IPS-15b (cell line): Measurements from ENCODE around the gene ZSCAN23.
A peak's percentile ranks its signal among the peaks of the same experiment; 100 is the strongest.

Experiments used
- H3K27me3 ChIP-seq: one replicate; pipeline ENCODE4 v1.6.1; 2013; ENCODE audit warnings: low read length; ENCODE audit not compliant: control insufficient read depth, insufficient read depth
- H3K36me3 ChIP-seq: one replicate; pipeline ENCODE4 v1.6.1; 2013; ENCODE audit warnings: low read length; ENCODE audit not compliant: control insufficient read depth, insufficient read depth
- H3K4me1 ChIP-seq: one replicate; pipeline ENCODE4 v1.6.1; 2013; ENCODE audit warnings: mild to moderate bottlenecking, low read length; ENCODE audit not compliant: control insufficient read depth, insufficient read depth
- H3K4me3 ChIP-seq: one replicate; pipeline ENCODE4 v1.5.1; 2013; ENCODE audit warnings: low read depth, low read length
- H3K9ac ChIP-seq: one replicate; pipeline ENCODE4 v1.6.1; 2013; ENCODE audit warnings: low read depth, mild to moderate bottlenecking, low read length
- H3K9me3 ChIP-seq: one replicate; pipeline ENCODE4 v1.6.1; 2013; ENCODE audit warnings: mild to moderate bottlenecking, low read length; ENCODE audit not compliant: control insufficient read depth, insufficient read depth

ZSCAN23 gene

GRCh38 chr6:28443112-28443773 lies at the start of gene ZSCAN23:
TSS of gene ZSCAN23 (minus strand) at chr6:28443491. CDS start at chr6:28436266, 7,225 bp downstream.
- no peaks in the 10 kb centered on the region for H3K36me3 ChIP-seq
- H3K4me3 ChIP-seq: peak within 1 kb of the TSS; percentile 89
- H3K4me1 ChIP-seq: no peaks in the 10 kb centered on the region
- no peaks in the 10 kb centered on the region for H3K27me3 ChIP-seq
- H3K9me3 ChIP-seq: no peaks in the 10 kb centered on the region
- peak within 1 kb of the TSS; percentile 80 for H3K9ac ChIP-seq

- H3K27me3 ChIP-seq: peaks cover 6% of the 10 kb centered on the region
- H3K9ac ChIP-seq: no peak overlapping the region
- H3K4me3 ChIP-seq: peak overlapping the region; percentile 13
- H3K9me3 ChIP-seq: no peaks in the 10 kb centered on the region
- no peaks in the 10 kb centered on the region for H3K36me3 ChIP-seq
- H3K4me1 ChIP-seq: no peaks in the 10 kb centered on the region
These were observed 48.7 kb upstream of the ZSCAN23 start for GRCh38 chr6:28491984-28492317.

GRCh38 chr6:28490205-28490890 lies 47.1 kb upstream of the ZSCAN23 start:
- H3K9ac ChIP-seq: peak overlapping the region; percentile 56
- no peaks in the 10 kb centered on the region for H3K4me1 ChIP-seq
- H3K36me3 ChIP-seq: no peaks in the 10 kb centered on the region
- no peaks in the 10 kb centered on the region for H3K9me3 ChIP-seq
- peaks cover 6% of the 10 kb centered on the region for H3K27me3 ChIP-seq
- H3K4me3 ChIP-seq: peak overlapping the region; percentile 81

- Histone ChIP-seq H3K36me3 (no peaks in the 10 kb centered on the region), H3K4me1 (no peaks in the 10 kb centered on the region), H3K9me3 (no peaks in the 10 kb centered on the region), H3K4me3 (peak overlapping the region; percentile 81), H3K9ac (peak overlapping the region; percentile 41), H3K27me3 (peaks cover 6% of the 10 kb centered on the region)
These were observed 46.3 kb upstream of the ZSCAN23 start for GRCh38 chr6:28489366-28490204.

- peak overlapping the region; percentile 81 for H3K4me3 ChIP-seq
- H3K9ac ChIP-seq: no peak overlapping the region
- no peaks in the 10 kb centered on the region for H3K4me1 ChIP-seq
- H3K36me3 ChIP-seq: no peaks in the 10 kb centered on the region
- peaks cover 6% of the 10 kb centered on the region for H3K27me3 ChIP-seq
- H3K9me3 ChIP-seq: no peaks in the 10 kb centered on the region
These were observed 45.6 kb upstream of the ZSCAN23 start for GRCh38 chr6:28488916-28489365.

GRCh38 chr6:28486988-28487742 lies 43.9 kb upstream of the ZSCAN23 start:
- no peaks in the 10 kb centered on the region for H3K36me3 ChIP-seq
- no peak overlapping the region for H3K9ac ChIP-seq
- H3K27me3 ChIP-seq: peaks cover 9% of the 10 kb centered on the region
- H3K9me3 ChIP-seq: no peaks in the 10 kb centered on the region
- H3K4me1 ChIP-seq: no peaks in the 10 kb centered on the region
- no peak overlapping the region for H3K4me3 ChIP-seq

- H3K9me3 ChIP-seq: no peaks in the 10 kb centered on the region
- H3K4me3 ChIP-seq: no peak overlapping the region
- no peaks in the 10 kb centered on the region for H3K4me1 ChIP-seq
These were observed 43.2 kb upstream of the ZSCAN23 start for GRCh38 chr6:28486533-28486932.

GRCh38 chr6:28485482-28485881 lies 42.2 kb upstream of the ZSCAN23 start:
- Histone ChIP-seq H3K9ac (no peak overlapping the region), H3K36me3 (no peaks in the 10 kb centered on the region), H3K4me1 (no peaks in the 10 kb centered on the region), H3K9me3 (no peaks in the 10 kb centered on the region), H3K4me3 (no peak overlapping the region), H3K27me3 (peaks cover 18% of the 10 kb centered on the region)

More at GRCh38 chr6:28486533-28486932, 43.2 kb upstream of the ZSCAN23 start:
- peaks cover 15% of the 10 kb centered on the region for H3K27me3 ChIP-seq
- H3K36me3 ChIP-seq: no peaks in the 10 kb centered on the region
- no peak overlapping the region for H3K9ac ChIP-seq

GRCh38 chr6:28480253-28480932 lies 37.1 kb upstream of the ZSCAN23 start:
- H3K9me3 ChIP-seq: no peaks in the 10 kb centered on the region
- H3K4me1 ChIP-seq: no peaks in the 10 kb centered on the region
- H3K4me3 ChIP-seq: no peak overlapping the region
- peaks cover 22% of the 10 kb centered on the region for H3K27me3 ChIP-seq
- no peaks in the 10 kb centered on the region for H3K36me3 ChIP-seq
- no peak overlapping the region for H3K9ac ChIP-seq

- peaks cover 22% of the 10 kb centered on the region for H3K27me3 ChIP-seq
- H3K4me1 ChIP-seq: no peaks in the 10 kb centered on the region
These were observed 35.2 kb upstream of the ZSCAN23 start for GRCh38 chr6:28478518-28478917.

More at GRCh38 chr6:28478518-28478917, 35.2 kb upstream of the ZSCAN23 start:
- no peaks in the 10 kb centered on the region for H3K36me3 ChIP-seq
- no peak overlapping the region for H3K9ac ChIP-seq
- H3K4me3 ChIP-seq: peak overlapping the region; percentile 41
- H3K9me3 ChIP-seq: no peaks in the 10 kb centered on the region
